GM23338 (cell line): Measurements from ENCODE around the gene GCK. TPM values are rescaled to one million over a fixed set of nuclear protein-coding genes. Genes with fewer than 3 reads are reported as not detected.
"Not testable (repeated sequence)": the region's sequence is repeated elsewhere in the genome, so short reads cannot be mapped to it uniquely, and the experiment has no call there.

ENCODE experiments used
- ATAC-seq: fragments of 200-7000 bp; cut with Tn5 transposase; 3 replicates; pipeline ENCODE4 v1.9.1; 2020
- DNase-seq: peaks from one replicate; pipeline ENCODE4 v3.0.0-alpha.2; 2015; ENCODE audit warnings: low spot score
- H2AFZ ChIP-seq: fragments of 200-600 bp; sonication (generic); 2 replicates; pipeline ENCODE4 v1.8.0; 2016; ENCODE audit warnings: antibody characterized with exemption, mild to moderate bottlenecking, moderate library complexity
- H3F3A ChIP-seq: fragments of 200-600 bp; sonication (generic); replicated peaks from 2 replicates; pipeline ENCODE4 v1.8.0; 2017; ENCODE audit warnings: antibody characterized with exemption, mixed run types, low read depth
- H3K27ac ChIP-seq: fragments of 200-600 bp; sonication (generic); 2 replicates; pipeline ENCODE4 v1.6.1; 2016; ENCODE audit warnings: low read depth
- H3K27me3 ChIP-seq: fragments of 200-600 bp; sonication (generic); 2 replicates; pipeline ENCODE4 v1.8.0; 2016; ENCODE audit warnings: mild to moderate bottlenecking, mixed run types, moderate library complexity; ENCODE audit not compliant: insufficient read depth
- H3K36me3 ChIP-seq: fragments of 200-600 bp; sonication (generic); 2 replicates; pipeline ENCODE4 v1.8.0; 2016; ENCODE audit warnings: mild to moderate bottlenecking; ENCODE audit not compliant: insufficient read depth
- H3K4me1 ChIP-seq: fragments of 200-600 bp; sonication (generic); 2 replicates; pipeline ENCODE4 v1.8.0; 2016; ENCODE audit warnings: mild to moderate bottlenecking, moderate library complexity; ENCODE audit not compliant: insufficient read depth
- H3K4me2 ChIP-seq: fragments of 200-600 bp; sonication (generic); 2 replicates; pipeline ENCODE4 v1.7.1; 2017; ENCODE audit warnings: mixed run types
- H3K4me3 ChIP-seq: fragments of 200-600 bp; sonication (generic); 2 replicates; pipeline ENCODE4 v1.6.1; 2016; ENCODE audit warnings: mixed run types
- H3K79me2 ChIP-seq: fragments of 200-600 bp; sonication (generic); replicated peaks from 2 replicates; pipeline ENCODE4 v1.8.0; 2017; ENCODE audit warnings: mild to moderate bottlenecking; ENCODE audit not compliant: insufficient read depth
- H3K9me2 ChIP-seq: fragments of 200-600 bp; sonication (generic); 2 replicates; pipeline ENCODE4 v1.8.0; 2017; ENCODE audit not compliant: insufficient read depth
- H4K20me1 ChIP-seq: fragments of 200-600 bp; sonication (generic); replicated peaks from 2 replicates; pipeline ENCODE4 v1.8.0; 2017; ENCODE audit warnings: mild to moderate bottlenecking; ENCODE audit not compliant: insufficient read depth
- H3K27ac Mint-ChIP-seq: 2 replicates; pipeline ENCODE4 v1.8.0; 2020; ENCODE audit warnings: inconsistent platforms, mild to moderate bottlenecking, moderate library complexity, mixed read lengths
- H3K27me3 Mint-ChIP-seq: 3 replicates; pipeline ENCODE4 v1.8.0; 2022; ENCODE audit warnings: low read depth, mild to moderate bottlenecking, moderate library complexity, mixed read lengths, inconsistent platforms; ENCODE audit not compliant: insufficient read depth, poor library complexity
- H3K36me3 Mint-ChIP-seq: 3 replicates; pipeline ENCODE4 v1.8.0; 2021; ENCODE audit warnings: low read depth, mild to moderate bottlenecking, inconsistent platforms, moderate library complexity, mixed read lengths
- H3K4me1 Mint-ChIP-seq: 3 replicates; pipeline ENCODE4 v1.8.0; 2020; ENCODE audit warnings: mild to moderate bottlenecking, inconsistent platforms, mixed read lengths
- H3K4me3 Mint-ChIP-seq: 3 replicates; pipeline ENCODE4 v1.8.0; 2021; ENCODE audit warnings: moderate library complexity, mild to moderate bottlenecking, inconsistent platforms, mixed read lengths
- H3K9me3 Mint-ChIP-seq: 3 replicates; pipeline ENCODE4 v1.8.0; 2020; ENCODE audit warnings: moderate library complexity, mild to moderate bottlenecking, inconsistent platforms, mixed read lengths
- ZNF114 ChIP-seq: fragments of 250-450 bp; sonication (Bioruptor Pico); IDR thresholded peaks from 2 replicates; pipeline ENCODE4 v1.5.0; 2020; ENCODE audit warnings: mild to moderate bottlenecking, moderate library complexity
- polyA plus RNA-seq: library from polyadenylated mRNA; unstranded; fragments of >200 nt; fragmentation: Nextera tagmentation; extraction: Ambion mirVana; gene quantifications from 2 replicates; pipeline ENCODE4 v1.2.1, GENCODE V29; 2016
- total RNA-seq: library from RNA; depleted of rRNA; stranded (reverse); fragments of >200 nt; shearing (Covaris generic); gene quantifications from 2 replicates; pipeline ENCODE4 v1.2.3, GENCODE V29; 2014
- TF ChIP-seq, protein P1 (sequence below): fragments of 250-450 bp; sonication (Bioruptor Pico); IDR thresholded peaks from 2 replicates; pipeline ENCODE4 v1.5.0; 2020; ENCODE audit warnings: mild to moderate bottlenecking, moderate library complexity

The GCK gene
- total and polyA plus RNA-seq, 2 experiments from 2014 or later, result 6.1 to 7.3 TPM

DNA sequence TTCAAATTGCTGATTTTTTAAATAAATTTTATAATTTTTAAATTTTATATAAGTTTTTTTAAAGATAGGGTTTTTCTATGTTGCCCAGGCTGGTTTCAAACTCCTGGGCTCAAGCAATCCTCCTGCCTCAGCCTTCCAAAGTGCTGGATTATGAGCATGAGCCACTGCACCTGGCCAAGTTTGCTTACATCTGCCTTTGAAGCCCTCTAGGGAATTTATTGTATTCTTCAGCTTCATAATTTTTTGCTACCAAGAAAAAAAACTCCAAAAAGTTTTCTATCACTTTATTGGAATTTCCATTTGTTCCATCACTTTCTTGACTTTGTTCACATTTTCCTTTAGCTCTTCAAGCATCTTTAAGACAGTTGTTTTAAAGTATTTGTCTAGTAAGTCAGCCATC is 62.1 kb downstream of the GCK start:
- H3K4me1 ChIP-seq, result peaks cover 7% of the 10 kb centered on the region; the same call in 1 of the 2 replicates
- ATAC-seq (no peak), DNase-seq (no peak)
- no peak overlapping the region for H3K27ac ChIP-seq
- Mint-ChIP-seq H3K36me3 (no peaks in the 10 kb centered on the region; the same call in 2 of the 3 replicates), H3K4me3 (no peak overlapping the region), H3K27ac (no peak overlapping the region), H3K27me3 (peaks cover 16% of the 10 kb centered on the region), H3K4me1 (peaks cover 16% of the 10 kb centered on the region), H3K9me3 (peaks cover 10% of the 10 kb centered on the region)
- no peak overlapping the region for H3K4me2 ChIP-seq
- no peak for TF ChIP-seq ZNF114 (CRISPR knock-in tag)
- TF ChIP-seq, protein P1, sequence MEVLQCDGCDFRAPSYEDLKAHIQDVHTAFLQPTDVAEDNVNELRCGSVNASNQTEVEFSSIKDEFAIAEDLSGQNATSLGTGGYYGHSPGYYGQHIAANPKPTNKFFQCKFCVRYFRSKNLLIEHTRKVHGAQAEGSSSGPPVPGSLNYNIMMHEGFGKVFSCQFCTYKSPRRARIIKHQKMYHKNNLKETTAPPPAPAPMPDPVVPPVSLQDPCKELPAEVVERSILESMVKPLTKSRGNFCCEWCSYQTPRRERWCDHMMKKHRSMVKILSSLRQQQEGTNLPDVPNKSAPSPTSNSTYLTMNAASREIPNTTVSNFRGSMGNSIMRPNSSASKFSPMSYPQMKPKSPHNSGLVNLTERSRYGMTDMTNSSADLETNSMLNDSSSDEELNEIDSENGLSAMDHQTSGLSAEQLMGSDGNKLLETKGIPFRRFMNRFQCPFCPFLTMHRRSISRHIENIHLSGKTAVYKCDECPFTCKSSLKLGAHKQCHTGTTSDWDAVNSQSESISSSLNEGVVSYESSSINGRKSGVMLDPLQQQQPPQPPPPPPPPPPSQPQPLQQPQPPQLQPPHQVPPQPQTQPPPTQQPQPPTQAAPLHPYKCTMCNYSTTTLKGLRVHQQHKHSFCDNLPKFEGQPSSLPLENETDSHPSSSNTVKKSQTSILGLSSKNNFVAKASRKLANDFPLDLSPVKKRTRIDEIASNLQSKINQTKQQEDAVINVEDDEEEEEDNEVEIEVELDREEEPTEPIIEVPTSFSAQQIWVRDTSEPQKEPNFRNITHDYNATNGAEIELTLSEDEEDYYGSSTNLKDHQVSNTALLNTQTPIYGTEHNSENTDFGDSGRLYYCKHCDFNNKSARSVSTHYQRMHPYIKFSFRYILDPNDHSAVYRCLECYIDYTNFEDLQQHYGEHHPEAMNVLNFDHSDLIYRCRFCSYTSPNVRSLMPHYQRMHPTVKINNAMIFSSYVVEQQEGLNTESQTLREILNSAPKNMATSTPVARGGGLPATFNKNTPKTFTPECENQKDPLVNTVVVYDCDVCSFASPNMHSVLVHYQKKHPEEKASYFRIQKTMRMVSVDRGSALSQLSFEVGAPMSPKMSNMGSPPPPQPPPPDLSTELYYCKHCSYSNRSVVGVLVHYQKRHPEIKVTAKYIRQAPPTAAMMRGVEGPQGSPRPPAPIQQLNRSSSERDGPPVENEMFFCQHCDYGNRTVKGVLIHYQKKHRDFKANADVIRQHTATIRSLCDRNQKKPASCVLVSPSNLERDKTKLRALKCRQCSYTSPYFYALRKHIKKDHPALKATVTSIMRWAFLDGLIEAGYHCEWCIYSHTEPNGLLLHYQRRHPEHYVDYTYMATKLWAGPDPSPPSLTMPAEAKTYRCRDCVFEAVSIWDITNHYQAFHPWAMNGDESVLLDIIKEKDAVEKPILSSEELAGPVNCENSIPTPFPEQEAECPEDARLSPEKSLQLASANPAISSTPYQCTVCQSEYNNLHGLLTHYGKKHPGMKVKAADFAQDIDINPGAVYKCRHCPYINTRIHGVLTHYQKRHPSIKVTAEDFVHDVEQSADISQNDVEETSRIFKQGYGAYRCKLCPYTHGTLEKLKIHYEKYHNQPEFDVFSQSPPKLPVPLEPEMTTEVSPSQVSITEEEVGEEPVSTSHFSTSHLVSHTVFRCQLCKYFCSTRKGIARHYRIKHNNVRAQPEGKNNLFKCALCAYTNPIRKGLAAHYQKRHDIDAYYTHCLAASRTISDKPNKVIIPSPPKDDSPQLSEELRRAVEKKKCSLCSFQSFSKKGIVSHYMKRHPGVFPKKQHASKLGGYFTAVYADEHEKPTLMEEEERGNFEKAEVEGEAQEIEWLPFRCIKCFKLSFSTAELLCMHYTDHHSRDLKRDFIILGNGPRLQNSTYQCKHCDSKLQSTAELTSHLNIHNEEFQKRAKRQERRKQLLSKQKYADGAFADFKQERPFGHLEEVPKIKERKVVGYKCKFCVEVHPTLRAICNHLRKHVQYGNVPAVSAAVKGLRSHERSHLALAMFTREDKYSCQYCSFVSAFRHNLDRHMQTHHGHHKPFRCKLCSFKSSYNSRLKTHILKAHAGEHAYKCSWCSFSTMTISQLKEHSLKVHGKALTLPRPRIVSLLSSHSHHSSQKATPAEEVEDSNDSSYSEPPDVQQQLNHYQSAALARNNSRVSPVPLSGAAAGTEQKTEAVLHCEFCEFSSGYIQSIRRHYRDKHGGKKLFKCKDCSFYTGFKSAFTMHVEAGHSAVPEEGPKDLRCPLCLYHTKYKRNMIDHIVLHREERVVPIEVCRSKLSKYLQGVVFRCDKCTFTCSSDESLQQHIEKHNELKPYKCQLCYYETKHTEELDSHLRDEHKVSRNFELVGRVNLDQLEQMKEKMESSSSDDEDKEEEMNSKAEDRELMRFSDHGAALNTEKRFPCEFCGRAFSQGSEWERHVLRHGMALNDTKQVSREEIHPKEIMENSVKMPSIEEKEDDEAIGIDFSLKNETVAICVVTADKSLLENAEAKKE (CRISPR knock-in tag), result no peak
- peaks cover 16% of the 10 kb centered on the region for H3K27me3 ChIP-seq
- H3K4me3 ChIP-seq, result no peak overlapping the region
- no peaks in the 10 kb centered on the region for H3F3A ChIP-seq
- H4K20me1 ChIP-seq, result no peaks in the 10 kb centered on the region; the same call in 1 of the 2 replicates
- H3K79me2 ChIP-seq, result peaks cover 9% of the 10 kb centered on the region
- H2AFZ ChIP-seq, result no peak overlapping the region
- no peaks in the 10 kb centered on the region for H3K9me2 ChIP-seq
- H3K36me3 ChIP-seq, result no peaks in the 10 kb centered on the region

- peaks cover 13% of the 10 kb centered on the region for H3K4me1 Mint-ChIP-seq
- H3K4me3 Mint-ChIP-seq, H2AFZ ChIP-seq: not testable (repeated sequence)
These were observed 62.7 kb downstream of the GCK start for GRCh38 chr7:44126574-44126973.

More at GRCh38 chr7:44126574-44126973, 62.7 kb downstream of the GCK start:
- not testable (repeated sequence) for DNase-seq, H3K27ac Mint-ChIP-seq, H3K9me2 ChIP-seq, H3K4me2 ChIP-seq, H3K36me3 Mint-ChIP-seq, H3K36me3 ChIP-seq, ATAC-seq, H3K27ac ChIP-seq, H3K4me3 ChIP-seq, H4K20me1 ChIP-seq, H3F3A ChIP-seq
- Mint-ChIP-seq H3K27me3 (peaks cover 16% of the 10 kb centered on the region), H3K9me3 (peaks cover 10% of the 10 kb centered on the region)
- peaks cover 12% of the 10 kb centered on the region for H3K27me3 ChIP-seq
- H3K4me1 ChIP-seq, result peaks cover 13% of the 10 kb centered on the region; the same call in 1 of the 2 replicates
- peaks cover 15% of the 10 kb centered on the region for H3K79me2 ChIP-seq
